ENCODE data around the gene ZSCAN12. TPM values are rescaled to one million over a fixed set of nuclear protein-coding genes. Genes with fewer than 3 reads are reported as not detected.

ZSCAN12 gene
- total RNA-seq, 1 donor from 2014 or later = 20.7 TPM

DNA sequence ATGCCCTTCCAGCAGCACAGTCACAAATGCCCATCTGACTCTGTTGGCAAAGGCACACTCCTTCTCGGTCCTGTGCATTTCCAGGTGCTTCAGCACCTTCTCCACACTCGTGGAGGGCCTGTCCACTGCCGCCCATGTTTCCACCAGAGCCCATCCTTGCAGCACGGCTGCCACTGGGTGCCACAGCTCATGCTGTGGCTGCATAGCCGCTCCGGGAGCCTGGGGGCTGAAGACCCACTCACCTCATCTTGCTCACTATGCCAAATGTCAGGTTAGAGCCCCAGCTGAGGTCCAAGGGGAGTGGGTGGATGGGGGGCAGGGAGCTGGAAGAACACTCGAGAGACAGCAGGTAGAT, 42.9 kb downstream of the ZSCAN12 start:
- no peak for DNase-seq (ENCODE audit: low spot score)
- peaks cover 3% of the 10 kb centered on the region for H3F3A ChIP-seq (ENCODE audit: low read depth)
- H3K4me3 ChIP-seq = no peak overlapping the region
- H3K36me3 ChIP-seq = no peaks in the 10 kb centered on the region
- peaks cover 7% of the 10 kb centered on the region for H3K9me3 Mint-ChIP-seq
- no peak overlapping the region for H3K4me3 Mint-ChIP-seq
- no peaks in the 10 kb centered on the region for H3K27me3 ChIP-seq
- H2AFZ ChIP-seq (replicated peaks) = no peak overlapping the region
- no peak overlapping the region for H3K27ac ChIP-seq
- peaks cover 15% of the 10 kb centered on the region for H4K20me1 ChIP-seq (ENCODE audit: low read depth)
- H3K79me2 ChIP-seq (ENCODE audit: low read depth) = peaks cover 33% of the 10 kb centered on the region
- peak overlapping the region; percentile 80 for H3K4me2 ChIP-seq
- H3K27ac Mint-ChIP-seq = no peak overlapping the region
- peaks cover 19% of the 10 kb centered on the region for H3K36me3 Mint-ChIP-seq
- H3K4me1 ChIP-seq = peaks cover 6% of the 10 kb centered on the region
- H3K9ac ChIP-seq = no peak overlapping the region
- TF ChIP-seq EZH2 (IDR thresholded peaks at IDR 0.05) = no peak
- TF ChIP-seq EZH2phosphoT487 (IDR thresholded peaks at IDR 0.05) = no peak
- TF ChIP-seq, protein P1, sequence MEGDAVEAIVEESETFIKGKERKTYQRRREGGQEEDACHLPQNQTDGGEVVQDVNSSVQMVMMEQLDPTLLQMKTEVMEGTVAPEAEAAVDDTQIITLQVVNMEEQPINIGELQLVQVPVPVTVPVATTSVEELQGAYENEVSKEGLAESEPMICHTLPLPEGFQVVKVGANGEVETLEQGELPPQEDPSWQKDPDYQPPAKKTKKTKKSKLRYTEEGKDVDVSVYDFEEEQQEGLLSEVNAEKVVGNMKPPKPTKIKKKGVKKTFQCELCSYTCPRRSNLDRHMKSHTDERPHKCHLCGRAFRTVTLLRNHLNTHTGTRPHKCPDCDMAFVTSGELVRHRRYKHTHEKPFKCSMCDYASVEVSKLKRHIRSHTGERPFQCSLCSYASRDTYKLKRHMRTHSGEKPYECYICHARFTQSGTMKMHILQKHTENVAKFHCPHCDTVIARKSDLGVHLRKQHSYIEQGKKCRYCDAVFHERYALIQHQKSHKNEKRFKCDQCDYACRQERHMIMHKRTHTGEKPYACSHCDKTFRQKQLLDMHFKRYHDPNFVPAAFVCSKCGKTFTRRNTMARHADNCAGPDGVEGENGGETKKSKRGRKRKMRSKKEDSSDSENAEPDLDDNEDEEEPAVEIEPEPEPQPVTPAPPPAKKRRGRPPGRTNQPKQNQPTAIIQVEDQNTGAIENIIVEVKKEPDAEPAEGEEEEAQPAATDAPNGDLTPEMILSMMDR (IDR thresholded peaks at IDR 0.05) = no peak
- no peaks in the 10 kb centered on the region for H3K9me3 ChIP-seq (ENCODE audit: low read depth)
- peaks cover 10% of the 10 kb centered on the region for H3K4me1 Mint-ChIP-seq
- H3K27me3 Mint-ChIP-seq (ENCODE audit: insufficient read depth, low read depth) = peaks cover 3% of the 10 kb centered on the region

DNA sequence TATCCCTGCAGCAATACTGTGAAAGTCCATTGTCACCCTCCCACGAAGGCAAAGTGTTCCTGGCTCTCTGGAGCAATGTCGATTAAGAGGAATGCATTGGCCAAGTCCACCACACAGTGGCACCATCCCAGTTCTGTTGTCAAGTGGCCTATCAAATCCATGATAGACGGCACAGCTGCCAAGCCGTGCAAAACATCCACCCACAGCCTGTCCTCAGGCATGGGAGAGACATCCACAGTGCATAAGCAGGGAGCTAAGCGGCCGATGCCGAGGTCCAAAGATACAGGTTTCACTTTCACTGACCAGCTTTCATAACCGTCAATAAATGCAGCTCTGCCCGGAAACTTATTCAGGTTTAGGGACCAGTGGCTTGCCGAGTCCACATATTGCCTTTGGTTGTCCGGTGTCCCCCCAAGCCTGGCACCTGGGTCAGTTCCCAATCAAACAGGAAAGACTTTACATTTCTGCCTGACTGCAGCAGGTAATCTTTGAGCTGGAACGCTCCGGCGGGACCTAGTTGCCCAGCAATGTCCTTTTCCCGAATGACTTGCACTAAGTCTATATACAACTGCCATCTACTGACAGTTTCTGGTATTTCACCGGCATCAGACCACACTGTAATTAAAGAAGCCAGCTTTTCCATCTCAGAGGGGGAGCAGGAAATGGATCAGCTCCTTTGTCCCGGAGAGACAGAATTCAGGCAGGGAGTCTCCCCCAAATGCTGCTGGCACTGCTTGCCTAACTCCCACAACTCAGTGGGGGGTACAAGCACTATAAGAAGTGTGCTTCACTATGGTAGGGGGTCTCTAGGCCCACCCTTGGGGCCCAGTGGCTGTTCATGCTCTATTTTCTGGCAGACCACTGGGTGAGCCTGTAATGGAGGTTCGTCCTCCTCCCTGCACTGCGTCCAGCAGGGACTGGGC, 43.5 kb downstream of the ZSCAN12 start:
- Histone ChIP-seq H3K9ac (no peak overlapping the region), H3K27me3 (no peaks in the 10 kb centered on the region), H3F3A (ENCODE audit: low read depth) (peaks cover 3% of the 10 kb centered on the region), H2AFZ (replicated peaks) (peak overlapping the region; percentile 31), H4K20me1 (ENCODE audit: low read depth) (peaks cover 17% of the 10 kb centered on the region), H3K36me3 (no peaks in the 10 kb centered on the region), H3K4me1 (peaks cover 8% of the 10 kb centered on the region), H3K27ac (no peak overlapping the region), H3K9me3 (ENCODE audit: low read depth) (no peaks in the 10 kb centered on the region), H3K4me2 (peak overlapping the region; percentile 80), H3K4me3 (peak overlapping the region; percentile 50), H3K79me2 (ENCODE audit: low read depth) (peaks cover 39% of the 10 kb centered on the region)
- peak; percentile 91 for DNase-seq (ENCODE audit: low spot score)
- peaks cover 7% of the 10 kb centered on the region for H3K9me3 Mint-ChIP-seq
- H3K4me1 Mint-ChIP-seq = peaks cover 15% of the 10 kb centered on the region
- H3K4me3 Mint-ChIP-seq = peak overlapping the region; percentile 85
- H3K36me3 Mint-ChIP-seq = peaks cover 19% of the 10 kb centered on the region
- H3K27ac Mint-ChIP-seq = peak overlapping the region; percentile 90
- TF ChIP-seq, protein P1 (IDR thresholded peaks at IDR 0.05) = peak; percentile 73
- no peak for TF ChIP-seq EZH2phosphoT487 (IDR thresholded peaks at IDR 0.05)
- TF ChIP-seq EZH2 (IDR thresholded peaks at IDR 0.05) = no peak
- peaks cover 3% of the 10 kb centered on the region for H3K27me3 Mint-ChIP-seq (ENCODE audit: insufficient read depth, low read depth)

DNA sequence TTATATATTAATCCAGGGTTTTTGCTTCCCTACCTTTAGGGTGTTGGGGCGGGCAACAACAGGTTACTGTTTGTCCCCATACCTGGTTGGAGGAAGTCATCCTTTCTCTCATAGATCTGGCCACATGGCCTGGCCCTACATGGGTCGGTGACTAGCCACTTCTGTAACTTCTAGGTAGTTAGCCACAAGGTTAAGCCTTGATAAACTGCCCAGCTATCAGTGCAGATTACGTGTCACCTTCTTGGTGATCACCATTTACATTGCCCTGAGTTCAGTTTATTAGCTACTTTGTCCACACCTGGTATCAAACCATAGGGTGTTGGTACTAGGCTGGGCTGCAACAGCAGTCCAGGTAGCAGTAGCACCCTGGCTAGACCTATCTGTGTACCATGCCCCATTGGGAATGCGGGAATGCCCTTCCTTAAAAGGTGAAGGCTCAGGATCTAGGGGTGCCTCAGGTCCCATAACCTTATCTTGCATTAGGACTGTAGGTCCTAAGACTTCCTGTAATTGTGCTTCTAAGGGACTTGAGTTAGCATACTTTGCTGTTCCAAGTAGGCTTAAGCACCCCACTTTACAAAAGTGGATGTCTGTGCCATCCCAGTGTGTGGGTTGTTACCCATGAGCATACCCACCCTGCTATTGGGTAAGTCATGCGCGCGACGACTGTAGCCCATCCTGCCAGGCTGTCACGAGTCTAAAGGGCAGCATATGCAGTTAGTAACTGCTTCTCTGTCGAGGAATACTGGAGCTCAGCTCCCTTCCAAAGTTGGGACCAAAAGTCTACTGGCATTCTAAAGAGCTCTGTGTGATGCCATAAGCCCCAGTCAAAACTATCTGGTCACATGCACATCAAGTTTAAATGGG, 44.6 kb downstream of the ZSCAN12 start:
- Histone ChIP-seq H4K20me1 (ENCODE audit: low read depth) (peaks cover 19% of the 10 kb centered on the region), H3K9ac (no peak overlapping the region), H3K27ac (no peak overlapping the region), H3K36me3 (no peaks in the 10 kb centered on the region), H2AFZ (replicated peaks) (no peak overlapping the region), H3K79me2 (ENCODE audit: low read depth) (peaks cover 50% of the 10 kb centered on the region), H3K27me3 (no peaks in the 10 kb centered on the region), H3K4me3 (no peak overlapping the region), H3K4me1 (peaks cover 15% of the 10 kb centered on the region), H3F3A (ENCODE audit: low read depth) (peaks cover 3% of the 10 kb centered on the region), H3K4me2 (no peak overlapping the region), H3K9me3 (ENCODE audit: low read depth) (no peaks in the 10 kb centered on the region)
- peaks cover 3% of the 10 kb centered on the region for H3K27me3 Mint-ChIP-seq (ENCODE audit: insufficient read depth, low read depth)
- H3K9me3 Mint-ChIP-seq = peaks cover 7% of the 10 kb centered on the region
- peaks cover 25% of the 10 kb centered on the region for H3K4me1 Mint-ChIP-seq
- peak overlapping the region; percentile 85 for H3K4me3 Mint-ChIP-seq
- no peak for TF ChIP-seq EZH2phosphoT487 (IDR thresholded peaks at IDR 0.05)
- no peak for TF ChIP-seq EZH2 (IDR thresholded peaks at IDR 0.05)
- TF ChIP-seq, protein P1 (IDR thresholded peaks at IDR 0.05) = no peak
- no peak overlapping the region for H3K27ac Mint-ChIP-seq
- no peak for DNase-seq (ENCODE audit: low spot score)
- H3K36me3 Mint-ChIP-seq = peaks cover 17% of the 10 kb centered on the region
